GM18858 (cell line): Measurements from ENCODE around the gene TNS1.

ENCODE experiments used
- ATAC-seq: cut with Tn5 transposase; IDR thresholded peaks from one replicate; pipeline ENCODE4 v1.9.1; 2021; ENCODE audit not compliant: unreplicated experiment

The TNS1 gene

DNA sequence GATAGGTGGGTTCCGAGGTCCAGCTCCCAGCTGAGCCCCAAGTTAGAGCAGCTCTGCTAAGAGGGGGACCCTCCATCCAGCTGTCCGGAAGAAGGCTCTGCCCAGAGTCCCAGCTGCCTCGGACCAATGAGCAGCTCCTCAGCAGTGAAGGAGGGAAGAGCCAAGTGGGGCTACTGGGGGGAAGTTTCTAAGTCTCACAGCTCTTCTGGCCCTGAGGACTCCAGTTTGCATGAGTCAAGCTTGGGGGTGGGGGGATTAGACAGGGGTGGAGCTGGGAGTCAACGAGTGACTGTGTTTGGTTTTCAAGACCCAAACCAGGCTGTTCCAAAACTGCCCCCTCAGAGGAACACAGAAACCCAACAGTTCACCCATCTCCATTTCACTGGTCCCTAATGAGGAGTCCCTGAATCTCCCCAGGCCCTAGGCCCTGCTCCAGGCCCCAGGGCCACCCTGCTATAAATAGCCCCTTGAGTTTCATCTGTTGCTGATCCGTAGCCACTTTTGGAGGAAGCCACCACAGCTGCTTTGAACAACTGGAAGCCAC is 100.9 kb downstream of the TNS1 start:
- ATAC-seq: no peak

DNA sequence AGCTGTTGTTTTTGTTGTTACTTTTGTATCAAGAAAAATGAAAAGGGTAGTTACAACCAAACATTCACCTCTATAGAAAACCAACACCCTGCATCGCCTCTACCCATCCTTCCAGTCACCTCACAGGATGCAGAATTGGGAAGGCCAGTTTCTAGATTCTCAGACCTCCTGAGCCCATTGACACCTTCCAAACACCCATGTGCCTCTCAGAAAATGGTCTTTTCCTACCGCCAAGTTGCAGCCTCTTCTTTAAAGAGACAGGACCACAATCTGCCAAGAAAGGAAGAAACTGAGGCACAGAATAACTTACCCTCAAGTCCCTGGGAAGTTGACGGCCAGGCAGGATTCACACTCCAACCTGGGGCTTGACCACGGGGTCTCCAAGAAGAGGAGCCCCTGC is 101.4 kb downstream of the TNS1 start:
- no peak for ATAC-seq

DNA sequence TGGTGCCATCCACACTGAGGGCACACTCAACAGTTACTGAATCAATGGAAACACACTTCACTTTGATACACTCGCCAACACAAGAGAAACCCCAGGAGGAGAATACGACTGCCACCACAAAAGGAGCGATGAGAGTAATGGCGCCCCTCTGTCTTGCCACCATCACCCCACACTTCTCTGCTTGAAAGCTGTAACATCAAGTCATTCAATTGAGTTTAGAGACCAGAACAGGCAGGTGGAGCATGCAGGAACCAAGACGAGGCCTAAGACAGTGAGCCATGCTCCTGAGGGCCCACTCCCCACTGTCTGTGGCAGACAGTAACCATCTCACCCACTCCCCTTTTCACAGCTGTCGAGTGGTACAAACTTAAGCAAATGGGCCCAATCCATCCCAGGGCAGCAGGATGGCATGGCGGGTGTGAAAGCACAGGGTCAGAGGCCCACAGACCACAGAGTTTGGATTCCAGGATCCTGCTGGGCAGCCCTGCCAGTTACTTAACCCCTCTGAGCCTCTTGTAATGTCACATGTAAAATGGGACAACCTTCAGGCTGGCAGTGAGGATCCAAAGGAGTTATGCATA is 101.9 kb downstream of the TNS1 start:
- ATAC-seq: no peak

DNA sequence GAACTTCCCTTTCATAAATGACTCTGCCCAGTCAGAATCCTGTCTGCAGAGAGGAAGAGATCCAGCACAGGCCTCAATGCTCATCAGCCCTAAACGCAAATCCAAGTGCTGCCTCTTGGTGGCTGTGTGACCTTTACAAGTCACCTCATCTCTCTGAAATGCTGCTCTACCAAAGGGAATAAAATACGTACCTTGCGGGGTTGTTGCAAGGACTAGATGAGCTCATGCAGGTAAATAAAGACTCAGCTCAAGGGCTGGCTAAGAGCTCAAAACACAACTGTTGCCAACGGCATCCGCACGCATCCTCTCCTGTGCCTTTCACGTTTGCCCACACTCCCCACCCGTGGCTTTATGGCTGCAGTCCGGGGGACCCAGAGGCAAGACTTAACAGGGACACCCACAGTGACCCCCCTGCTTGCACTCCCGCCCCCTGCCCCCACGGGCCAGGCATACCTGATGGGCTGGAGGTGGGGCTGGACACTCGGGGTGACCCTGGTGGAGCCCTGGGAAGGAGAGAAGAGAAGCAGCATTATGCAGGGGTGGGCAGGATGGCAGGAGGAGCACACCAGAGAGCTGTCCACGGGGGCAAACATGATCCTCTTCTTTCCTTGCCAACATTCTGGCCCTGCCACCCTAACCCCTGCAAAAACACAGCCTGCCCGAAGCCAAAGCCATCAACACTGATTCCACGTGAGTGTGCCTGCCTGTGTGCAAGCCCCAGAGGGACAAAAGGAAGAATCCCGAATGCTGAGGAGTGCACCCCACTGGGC is 102.6 kb downstream of the TNS1 start:
- ATAC-seq: no peak

DNA sequence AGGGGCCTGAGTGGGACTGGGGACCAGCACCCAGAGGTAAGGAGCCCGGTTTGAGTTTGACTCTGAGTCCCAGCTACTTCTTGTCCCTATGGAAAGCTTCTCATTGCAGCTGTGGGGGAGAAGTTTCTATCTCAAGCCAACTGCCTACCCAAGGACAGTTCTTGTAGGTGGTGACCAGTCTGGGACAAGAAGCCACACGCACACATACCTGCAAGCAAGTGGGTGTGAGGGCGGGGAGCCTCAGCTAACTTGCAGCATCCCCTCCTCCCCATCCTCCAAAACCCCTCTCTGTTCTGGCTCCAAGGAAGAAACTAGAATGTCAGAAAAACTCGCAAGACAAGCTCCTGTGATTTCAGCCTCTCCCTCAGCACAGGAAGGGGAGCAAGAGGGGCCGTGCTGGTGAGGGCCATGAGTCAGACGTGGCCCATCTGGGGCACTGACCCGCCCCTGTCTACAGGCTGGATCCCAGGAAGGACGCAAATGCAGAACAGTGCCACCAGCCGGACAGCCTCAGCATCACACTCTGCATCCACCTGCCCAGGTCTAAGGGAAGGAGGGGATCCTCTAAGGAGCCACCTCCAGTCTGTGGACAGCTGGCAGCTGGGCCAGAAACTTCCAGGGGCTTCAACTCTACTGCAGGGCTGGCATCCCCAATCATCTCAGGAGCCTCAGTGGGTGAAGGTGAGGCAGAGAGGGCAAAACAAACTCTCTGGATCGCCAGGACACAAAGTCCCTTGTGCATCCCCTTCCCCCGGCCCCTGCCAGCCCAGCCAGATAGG is 103.4 kb downstream of the TNS1 start:
- no peak for ATAC-seq

DNA sequence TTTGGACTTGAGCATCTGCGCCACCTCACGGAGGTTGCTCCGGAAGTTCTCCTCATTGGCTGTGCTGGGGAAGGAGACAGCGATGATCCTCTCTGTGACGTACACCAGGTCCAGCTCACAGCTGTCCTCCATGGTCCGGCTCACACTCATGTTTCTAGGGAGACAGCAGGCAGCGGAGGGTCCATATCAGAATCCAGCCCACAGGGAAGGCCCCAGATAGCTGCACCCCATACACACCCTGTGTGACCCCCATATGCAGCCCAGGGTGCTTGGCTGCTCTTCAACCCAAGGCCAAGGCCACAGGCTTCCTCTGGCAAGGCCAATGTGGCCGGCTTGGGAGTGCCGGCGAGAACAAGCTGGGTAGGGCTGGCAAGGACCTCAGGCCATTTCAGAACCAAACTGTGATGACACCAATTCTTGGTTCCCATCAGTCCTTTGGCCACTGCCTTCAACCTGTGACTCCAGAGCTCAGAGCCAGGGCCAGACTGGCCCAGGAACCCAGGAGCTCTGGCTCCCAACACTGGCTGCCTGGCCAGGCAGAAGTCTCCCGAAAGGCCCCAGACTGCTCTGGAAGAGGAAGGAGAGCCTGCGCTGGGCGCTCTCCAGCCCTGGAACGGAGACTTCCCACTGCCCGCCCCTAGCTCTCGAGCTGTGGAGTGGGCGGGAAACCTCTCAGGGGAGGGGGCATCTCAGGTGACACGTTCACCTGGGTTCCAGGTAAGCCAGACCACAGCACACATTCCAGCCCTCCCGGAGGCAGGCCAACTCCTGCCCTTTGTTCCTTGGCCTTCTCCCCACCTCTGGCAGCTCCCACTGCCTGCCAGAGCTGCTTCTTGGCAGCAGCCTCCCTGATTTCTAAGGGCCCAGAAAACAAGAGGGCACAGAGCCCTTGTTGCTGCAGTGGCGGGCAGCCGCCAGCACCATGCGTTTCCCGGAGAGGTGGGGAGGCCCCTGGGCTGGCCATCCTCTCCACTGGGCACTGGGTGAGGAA is 104.7 kb downstream of the TNS1 start:
- ATAC-seq: no peak

DNA sequence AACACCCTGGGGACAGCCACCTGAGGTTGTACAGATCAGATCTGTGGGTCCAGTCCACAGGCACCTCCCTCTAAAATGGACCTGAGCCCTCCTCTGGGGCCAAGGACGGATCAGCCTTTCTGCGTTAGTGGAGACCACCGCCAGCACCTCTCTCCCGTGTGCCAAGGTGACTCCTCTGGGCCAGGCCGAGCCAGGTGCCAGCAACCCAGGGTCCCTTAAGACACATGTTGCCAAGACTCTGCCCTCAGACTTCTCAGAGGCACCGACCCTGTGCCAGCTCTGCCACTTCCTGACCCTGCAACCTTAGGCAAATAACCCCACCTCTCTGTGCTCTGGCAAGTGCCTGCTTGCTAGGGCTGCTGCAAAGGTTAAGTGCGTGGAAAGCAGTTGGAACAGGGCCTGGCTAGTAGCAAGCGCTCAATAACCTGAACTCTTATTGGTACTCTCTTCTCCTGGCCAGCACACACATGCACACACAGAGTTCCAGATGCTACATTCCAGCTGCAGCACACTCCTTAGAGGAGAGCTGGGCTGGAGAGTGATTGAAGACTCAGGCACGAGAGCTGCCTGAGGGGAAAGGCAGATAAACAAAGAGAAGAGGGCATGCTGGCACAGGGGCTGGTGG is 105.6 kb downstream of the TNS1 start:
- no peak for ATAC-seq

DNA sequence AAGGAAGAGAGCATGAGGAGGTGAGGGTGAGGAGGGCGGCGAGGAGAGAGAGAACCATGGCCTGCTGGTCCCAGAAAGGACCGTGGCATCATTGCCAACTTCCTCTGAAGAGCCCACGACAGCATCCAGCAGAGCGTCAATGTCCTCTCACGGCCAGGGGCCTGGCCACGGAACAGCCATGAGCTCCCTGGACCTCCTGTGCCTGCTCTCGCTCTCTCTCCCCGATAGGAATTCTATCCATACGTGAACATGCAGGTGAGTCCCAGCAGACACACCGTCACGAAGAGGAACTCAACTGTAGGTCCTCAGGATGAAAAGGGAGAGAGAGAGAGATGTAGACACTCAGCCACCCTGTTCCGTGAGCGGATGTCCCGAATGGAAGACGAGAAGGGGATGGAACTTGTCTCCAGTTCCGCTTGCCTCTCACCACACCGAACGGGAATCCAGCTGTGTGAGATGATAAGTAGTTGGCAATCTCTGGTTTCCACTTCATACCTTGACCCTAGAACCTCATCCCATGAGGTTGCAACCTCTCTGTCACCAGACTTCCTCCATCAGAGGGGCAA is 107.6 kb downstream of the TNS1 start:
- ATAC-seq: no peak

DNA sequence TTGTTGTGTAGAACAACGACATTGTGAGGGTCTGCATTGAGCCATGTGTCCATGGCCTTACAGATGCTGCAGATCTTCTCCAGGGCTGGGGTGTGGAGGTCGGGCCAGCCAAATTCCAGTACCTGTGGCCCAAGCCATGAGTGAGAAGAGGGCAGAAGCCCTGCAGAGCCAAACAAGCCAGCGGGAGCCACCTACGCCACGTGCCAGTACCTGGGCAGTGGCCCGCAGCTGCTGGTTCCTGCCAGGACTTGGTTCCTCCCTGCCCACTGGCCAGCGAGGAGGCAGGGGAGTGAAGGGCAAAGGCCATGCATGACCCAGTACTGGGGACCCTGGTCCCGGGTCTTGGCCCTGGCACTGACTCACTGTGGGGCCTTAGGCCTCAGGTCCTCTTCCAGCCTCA is 109.4 kb downstream of the TNS1 start:
- no peak for ATAC-seq

DNA sequence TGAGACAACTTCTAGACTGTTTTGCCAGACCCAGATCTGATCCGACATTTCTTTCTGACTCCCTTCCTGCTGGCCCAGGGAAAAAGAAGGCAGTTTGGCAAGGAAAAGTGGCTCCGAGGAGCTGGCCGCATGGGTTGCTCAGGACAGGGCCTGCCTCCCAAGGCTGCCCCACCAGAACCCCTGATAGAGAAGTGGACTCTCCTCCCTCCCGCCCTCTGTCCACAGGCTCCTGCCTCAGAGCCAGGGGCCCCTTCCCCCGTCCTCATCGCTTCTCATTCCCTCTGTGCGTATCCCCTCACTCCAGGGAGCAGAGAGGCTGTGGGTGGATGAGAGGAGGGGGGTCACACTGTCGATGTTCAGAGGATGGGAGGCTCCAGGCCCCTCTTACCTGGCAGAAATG is 110.2 kb downstream of the TNS1 start:
- ATAC-seq: no peak

DNA sequence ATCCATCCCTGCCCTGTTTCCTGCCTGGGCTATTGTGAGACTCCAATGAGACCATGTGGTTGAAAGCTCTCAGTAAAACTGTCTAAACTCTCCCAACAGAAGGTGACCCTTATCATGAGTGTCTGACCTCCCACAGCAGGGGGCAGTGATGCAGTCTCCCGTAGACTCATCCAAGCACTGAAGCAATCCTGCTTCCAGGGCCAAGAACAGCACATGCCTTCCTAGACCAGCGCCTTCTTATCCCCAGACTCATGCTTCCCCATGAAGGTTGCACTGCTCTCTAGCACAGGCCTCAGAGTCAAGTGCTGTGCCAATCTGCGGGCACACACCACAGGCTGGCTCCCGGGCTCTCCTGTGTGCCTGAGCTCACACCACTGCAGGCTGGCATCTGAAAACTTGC is 112.3 kb downstream of the TNS1 start:
- no peak for ATAC-seq

DNA sequence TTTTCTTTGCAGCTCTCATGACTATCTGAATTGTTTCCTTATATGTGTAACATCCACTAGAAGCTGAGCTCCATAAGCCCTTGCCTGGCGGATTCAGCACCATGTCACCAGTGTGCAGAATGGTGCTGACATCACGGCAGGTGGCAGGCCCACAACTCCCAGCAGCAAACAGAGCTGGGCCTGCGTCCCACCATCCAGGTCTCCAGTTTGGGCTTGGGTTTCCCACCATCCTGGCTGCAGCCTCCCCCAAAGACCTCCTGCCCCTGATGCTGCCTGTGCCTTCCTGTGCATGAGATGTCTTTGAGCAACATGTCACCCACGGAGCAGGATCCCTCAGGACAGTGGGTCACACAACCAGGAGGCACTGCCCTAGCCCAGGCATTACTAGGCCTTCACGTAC is 113.1 kb downstream of the TNS1 start:
- ATAC-seq: no peak

DNA sequence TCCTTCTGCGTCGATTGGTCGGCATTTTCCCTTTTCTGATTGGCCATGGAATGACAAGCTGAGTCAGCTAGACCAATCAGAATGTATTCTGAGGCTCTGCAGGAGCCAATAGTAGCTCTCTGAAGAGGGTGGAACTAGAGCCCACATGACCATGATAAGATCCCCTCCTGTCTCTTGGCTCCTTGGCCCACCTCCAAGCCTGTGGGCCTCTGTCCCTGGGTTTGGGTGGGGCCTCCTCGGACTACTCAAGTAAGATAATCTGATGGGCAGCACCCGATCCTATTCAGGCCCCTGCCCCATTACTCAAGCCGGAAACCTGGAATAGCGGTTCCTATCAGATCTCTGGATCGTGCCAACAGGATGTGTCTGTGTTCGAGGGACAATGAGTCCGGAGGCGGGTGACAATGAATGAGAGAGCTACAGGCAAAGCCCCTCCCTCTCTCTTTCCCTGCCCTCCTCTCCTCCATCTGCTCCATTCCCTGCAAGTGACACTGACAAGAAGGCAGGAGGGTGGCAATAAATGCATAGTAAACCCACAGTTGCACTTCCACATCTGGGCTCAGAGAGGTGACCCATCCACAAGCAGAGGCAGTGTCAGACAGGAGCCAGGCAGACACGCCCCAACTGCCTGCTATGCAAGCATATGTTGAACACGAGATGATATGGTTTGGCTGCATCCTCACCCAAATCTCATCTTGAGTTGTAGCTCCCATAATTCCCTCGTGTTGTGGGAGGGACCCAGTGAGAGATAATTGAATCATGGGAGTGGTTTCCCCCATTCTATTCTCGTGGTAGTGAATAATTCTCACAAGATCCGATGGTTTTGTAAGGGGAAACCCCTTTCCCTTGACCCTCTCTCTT is 114.7 kb downstream of the TNS1 start:
- ATAC-seq: no peak

DNA sequence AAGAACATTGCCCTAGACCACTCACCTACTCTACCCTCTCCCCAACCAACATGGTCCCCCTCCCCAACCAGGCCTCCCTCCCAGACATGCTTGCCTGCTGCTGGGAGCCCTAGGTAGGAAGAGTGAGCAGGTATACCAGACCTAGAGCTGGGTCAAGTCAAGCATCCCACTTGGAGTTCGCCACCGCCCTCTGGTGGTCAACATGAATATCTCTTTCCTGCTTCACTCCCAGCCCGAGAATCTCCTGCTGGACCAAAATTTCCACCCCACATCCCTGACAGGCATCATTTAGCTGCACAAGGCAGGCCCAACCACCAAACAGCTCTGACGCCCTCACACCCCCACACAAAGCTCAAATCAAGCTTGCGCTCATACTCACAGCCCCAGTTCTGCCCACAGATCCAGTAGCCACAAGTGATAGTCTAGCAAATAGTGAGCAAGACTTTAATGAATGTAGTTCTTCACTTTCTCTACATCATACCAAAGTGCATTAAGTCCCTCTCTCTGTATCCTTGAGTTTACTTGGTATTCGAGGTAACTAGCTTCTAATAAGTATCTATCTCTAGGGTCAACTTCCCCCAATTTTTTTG is 116.0 kb downstream of the TNS1 start:
- ATAC-seq: no peak

DNA sequence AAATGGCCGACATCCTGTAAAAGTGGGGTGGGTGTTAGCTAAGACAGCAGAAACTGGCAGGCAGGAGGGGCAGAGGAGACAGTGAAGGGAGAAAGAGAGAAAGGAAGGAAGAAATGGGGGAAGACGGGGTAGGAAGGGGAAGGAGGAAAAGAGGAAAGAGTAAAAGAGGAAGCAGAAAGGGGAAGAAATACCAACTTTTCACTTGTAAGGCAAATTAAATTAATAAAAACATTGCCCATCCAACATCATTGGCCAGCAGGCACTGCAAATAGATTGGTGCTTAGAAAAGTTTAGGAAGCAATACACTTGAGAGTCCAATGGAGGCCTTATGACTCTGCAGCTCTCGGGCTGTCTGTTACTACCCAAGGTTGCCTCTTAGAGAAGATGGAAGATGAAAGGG is 116.7 kb downstream of the TNS1 start:
- no peak for ATAC-seq

DNA sequence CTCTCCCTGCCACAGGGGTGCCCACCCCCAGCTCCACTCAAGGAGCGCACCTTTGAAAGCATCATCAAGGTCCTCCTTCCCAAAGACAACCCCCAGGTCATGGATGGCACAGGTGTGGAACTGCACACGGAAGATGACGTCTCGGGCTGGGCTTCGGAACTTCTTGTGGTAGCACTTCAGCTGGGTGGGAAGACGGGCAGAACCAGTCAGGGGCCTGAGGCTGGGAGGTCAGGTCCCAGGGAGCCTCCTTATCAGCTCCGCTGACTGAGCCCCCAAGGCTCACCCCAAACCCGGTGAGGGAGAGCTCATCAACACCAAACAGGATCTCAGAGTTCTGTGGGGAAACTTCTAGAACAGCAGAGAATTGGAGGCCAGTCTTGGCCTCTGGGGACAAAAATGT is 117.8 kb downstream of the TNS1 start:
- ATAC-seq: no peak

DNA sequence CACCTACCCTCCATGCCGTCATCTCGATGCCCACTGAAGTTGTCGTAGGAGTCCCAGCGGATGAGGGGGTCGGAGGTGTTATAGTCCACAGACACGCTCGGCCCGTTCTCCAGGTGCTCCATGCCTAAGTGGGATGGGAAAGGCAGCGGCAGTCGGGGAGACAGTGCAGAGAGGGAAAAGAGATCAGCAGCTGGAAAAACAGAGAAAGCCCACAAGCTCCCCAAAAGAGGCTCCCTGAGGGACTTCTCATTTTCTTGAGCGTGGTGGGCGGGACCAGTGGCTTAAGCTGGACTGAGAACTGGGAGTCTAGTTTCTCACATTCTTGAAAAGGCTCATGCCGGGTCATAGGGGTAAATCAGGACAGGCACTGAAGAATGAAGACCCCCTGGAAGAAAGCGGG is 121.9 kb downstream of the TNS1 start:
- no peak for ATAC-seq

DNA sequence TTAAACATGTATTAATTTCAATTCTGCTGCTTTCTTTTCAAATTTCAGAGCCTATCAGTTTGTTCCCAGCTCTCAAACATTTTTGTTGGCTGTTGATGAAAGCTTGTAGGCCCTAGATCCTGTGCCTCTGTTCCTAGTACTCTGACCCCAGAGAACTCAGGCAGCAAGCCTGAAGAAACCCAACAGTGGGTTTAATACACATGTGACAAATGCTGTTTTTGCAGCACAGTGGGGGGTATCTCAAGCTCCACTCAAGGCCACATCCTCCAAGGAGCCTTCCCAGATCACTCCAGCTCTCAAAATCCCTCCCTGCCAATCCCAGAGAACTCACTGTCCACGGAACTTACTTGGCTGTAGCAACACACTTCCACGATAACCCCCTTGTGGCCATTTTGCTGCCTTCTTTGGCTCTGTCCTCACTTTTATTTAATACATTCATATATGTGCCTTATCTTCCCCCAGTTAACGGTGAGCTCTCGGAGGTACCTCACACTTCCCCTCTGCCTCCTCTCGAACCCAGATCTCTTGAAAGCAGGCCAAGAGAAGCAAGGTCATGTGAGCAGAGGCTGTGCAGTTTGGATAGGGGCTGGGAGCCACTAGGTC is 122.4 kb downstream of the TNS1 start:
- no peak for ATAC-seq
